OCI-LY3 (cell line): ENCODE data around the gene CYP4F3.

ENCODE experiments used
- CTCF ChIP-seq: fragments of 200-600, 300-600 bp; sonication (generic); IDR thresholded peaks from 2 replicates; pipeline ENCODE4 v1.5.1; 2014; ENCODE audit warnings: antibody characterized with exemption, low read length, low read depth
- EZH2phosphoT487 ChIP-seq: fragments of 200-600 bp; shearing (Covaris generic); IDR thresholded peaks from 2 replicates; pipeline ENCODE4 v1.6.1; 2018; ENCODE audit warnings: antibody characterized with exemption, mixed run types, low read depth

GRCh38 chr19:15612342-15612741 lies 28.4 kb upstream of the CYP4F3 start:
- TF ChIP-seq CTCF (no peak), EZH2phosphoT487 (no peak)
